NCI-H1105 treated with DMSO at 0.1 percent for 48 hours (cell line): ENCODE measurements around the gene RPTOR.
"Not testable (repeated sequence)": the region's sequence is repeated elsewhere in the genome, so short reads cannot be mapped to it uniquely, and the experiment has no call there.

ENCODE experiments used
- DNase-seq: peaks from one replicate; lab custom pipeline; 2025; lab: John Stamatoyannopoulos, UW

Gene RPTOR

GRCh38 chr17:80694992-80695912, 150.6 kb downstream of the RPTOR start:
- no peak for DNase-seq

GRCh38 chr17:80695979-80696378, 151.3 kb downstream of the RPTOR start:
- DNase-seq, result no peak

DNA sequence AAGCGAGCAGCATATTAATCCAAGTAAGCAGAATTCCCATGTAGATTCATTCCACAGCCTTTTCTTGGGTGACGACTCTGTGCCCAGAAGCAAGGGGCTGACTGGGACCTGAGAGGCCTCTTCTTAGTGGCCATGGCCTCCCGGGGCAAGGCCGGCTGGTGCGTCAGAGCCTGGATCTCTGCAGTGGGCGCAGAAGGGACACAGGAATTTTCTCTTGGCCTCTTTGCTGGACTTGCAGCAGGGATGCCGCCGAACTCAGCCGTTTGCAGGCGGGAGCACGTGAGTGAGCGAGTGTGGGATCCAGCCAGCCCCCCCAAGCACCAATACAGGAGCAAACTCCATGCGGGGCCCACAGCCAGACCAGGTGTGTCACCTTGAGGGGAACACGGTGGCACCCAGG, 151.8 kb downstream of the RPTOR start:
- DNase-seq, result no peak

- no peak for DNase-seq
Measured at GRCh38 chr17:80696964-80697363, 152.3 kb downstream of the RPTOR start.

DNA sequence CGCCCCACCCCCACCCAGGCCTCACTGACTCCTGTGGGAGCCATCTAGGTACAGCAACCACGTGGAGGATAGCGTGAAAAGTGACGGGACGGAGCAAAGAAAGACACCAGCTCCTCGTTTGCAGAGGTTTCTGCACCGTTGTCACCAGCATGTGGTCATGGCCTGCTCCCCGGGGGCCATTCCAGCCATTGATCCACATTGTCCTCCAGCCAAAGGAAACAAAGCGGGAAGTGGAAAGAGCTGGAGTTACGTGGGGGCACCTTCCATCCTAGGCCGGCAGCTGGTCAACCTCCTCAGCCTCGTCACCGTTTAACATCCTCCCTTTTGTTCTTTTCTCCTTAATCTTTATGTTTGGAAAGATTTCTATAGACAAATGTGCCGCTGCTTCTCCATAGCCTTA, 153.7 kb downstream of the RPTOR start:
- DNase-seq, result no peak

DNA sequence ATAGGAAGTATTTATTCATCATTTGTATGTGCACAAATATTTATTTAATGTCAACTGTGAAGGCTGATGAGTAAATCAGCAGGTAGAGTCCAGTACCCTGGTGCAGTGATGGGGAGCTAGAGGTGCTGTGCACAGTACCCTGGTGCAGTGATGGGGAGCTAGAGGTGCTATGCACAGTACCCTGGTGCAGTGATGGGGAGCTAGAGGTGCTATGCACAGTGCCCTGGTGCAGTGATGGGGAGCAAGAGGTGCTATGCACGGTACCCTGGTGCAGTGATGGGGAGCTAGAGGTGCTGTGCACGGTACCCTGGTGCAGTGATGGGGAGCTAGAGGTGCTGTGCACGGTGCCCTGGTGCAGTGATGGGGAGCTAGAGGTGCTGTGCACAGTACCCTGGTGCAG, 154.6 kb downstream of the RPTOR start:
- DNase-seq, result not testable (repeated sequence)

DNA sequence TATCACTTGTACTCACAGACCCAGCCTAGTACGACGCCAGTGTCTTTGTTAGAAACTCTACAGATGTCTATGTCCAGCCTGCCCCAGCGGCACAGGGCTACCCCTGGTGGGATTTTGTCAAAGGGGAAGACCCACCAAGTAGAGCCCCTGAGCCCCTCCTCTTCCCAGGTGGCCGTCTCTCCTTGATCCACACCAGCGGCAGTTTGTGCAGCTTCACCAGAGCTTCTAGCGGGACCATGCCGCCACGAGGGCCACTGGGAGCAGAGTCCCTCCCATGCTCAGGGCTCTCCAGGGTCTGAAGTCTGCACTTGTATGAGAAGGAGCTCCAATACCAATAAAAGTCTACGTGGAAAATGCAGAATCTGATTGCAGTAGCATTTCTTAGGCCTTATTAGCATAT, 157.1 kb downstream of the RPTOR start:
- no peak for DNase-seq

- DNase-seq, result no peak
Measured at GRCh38 chr17:80702315-80703141, 157.9 kb downstream of the RPTOR start.

GRCh38 chr17:80703142-80703478, 158.5 kb downstream of the RPTOR start:
- no peak for DNase-seq

DNA sequence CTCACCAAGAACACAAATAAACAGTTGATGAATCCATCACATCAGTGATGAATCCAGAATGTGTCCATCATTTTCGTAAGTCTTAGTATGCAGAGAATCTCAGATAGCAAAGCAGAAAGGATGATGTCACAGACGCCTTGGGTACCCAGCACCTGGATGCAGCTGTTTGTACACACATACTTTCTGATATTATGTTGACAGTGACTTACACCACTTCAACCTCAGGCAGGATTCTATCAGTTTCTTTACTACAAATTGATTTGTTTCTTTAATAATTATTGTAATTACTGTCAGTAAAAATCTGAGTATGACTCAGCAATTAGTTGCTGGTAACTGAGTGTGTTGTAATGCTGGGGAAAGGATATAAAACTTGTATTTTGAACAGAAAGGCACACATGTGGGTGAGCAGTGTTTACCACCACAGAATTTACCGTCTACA, 159.8 kb downstream of the RPTOR start:
- DNase-seq, result no peak

- DNase-seq, result no peak
Measured at GRCh38 chr17:80704894-80705293, 160.3 kb downstream of the RPTOR start.

- no peak for DNase-seq
Measured at GRCh38 chr17:80705988-80706387, 161.3 kb downstream of the RPTOR start.

GRCh38 chr17:80706463-80706867, 161.8 kb downstream of the RPTOR start:
- DNase-seq, result no peak

GRCh38 chr17:80708480-80708879, 163.8 kb downstream of the RPTOR start:
- DNase-seq, result no peak

DNA sequence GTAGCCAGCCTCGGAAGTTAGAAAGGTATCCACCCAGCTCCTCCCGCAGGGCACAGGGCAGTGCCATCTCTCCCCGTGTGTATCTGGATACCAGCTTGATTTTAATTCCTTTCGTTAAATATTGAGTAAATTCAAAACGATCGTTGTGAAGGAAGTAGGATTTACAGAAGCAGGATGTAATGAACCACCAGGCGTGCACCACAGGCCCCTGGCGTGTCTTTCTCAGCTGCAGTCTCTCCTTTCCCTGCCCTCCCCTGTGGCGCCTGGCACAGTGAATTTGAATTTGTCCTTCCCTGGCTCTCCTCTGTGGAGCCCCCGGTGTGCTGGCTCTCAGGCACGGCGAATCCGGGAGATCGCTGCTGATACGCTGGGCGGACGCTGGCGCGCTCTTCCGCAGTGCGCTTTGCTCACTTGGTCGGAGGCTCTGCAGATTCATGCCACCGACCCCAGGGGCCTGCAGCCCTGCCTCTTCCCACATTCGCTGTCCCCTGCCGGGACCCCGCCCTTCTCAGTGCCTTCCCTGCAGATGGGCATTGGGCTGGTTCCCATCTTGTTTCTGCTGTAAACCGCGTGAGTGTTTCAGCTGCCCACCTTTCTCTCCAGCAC, 164.6 kb downstream of the RPTOR start:
- no peak for DNase-seq

DNA sequence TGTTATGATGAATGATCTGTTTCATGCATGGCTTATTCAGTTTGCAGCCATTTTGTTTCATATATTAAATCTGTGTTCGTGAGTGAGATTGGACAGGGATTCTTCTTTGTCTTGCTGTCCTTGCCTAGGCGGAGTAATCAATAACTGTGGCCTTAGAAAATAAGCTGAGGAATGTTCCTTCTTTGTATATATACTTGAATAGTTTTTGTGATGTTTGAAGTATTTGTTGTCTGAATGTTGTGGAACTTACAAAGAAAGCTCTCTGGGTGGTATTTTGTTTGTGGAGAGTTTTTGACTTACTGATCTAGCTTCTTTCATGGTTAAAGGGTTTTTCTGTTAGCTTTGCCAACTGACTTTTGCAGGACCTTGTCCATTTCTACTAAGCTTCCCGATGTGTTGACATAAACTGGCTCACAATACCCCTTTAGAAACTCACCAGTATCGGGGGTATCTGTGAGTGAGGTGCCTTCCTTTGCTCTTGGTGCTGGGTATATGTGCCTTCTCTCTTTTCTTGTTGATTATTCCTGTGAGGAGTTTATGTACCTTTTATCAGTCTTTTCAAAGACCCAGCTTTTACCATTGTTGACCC, 166.2 kb downstream of the RPTOR start:
- DNase-seq, result no peak

DNA sequence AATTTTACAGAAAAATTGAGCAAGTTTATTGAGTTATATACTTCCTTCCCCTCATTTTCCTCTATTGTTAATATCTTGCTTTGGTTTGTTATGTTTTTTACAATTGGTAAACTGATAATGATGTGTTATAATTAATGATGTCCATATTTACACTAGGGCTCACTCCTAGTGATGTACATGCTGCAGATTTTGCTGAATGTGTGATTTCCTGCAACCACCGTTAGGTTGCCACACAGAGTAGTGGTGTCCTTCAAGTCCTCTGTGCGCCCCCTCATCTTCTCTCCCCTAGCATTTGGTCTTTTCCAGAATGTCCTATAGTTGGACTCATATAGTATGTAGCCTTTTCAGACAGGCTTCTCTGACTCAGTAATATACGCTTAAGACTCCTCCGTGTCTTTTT, 167.5 kb downstream of the RPTOR start:
- no peak for DNase-seq

GRCh38 chr17:80712606-80713005, 168.0 kb downstream of the RPTOR start:
- DNase-seq, result no peak

GRCh38 chr17:80716986-80717719, 172.5 kb downstream of the RPTOR start:
- no peak for DNase-seq

DNA sequence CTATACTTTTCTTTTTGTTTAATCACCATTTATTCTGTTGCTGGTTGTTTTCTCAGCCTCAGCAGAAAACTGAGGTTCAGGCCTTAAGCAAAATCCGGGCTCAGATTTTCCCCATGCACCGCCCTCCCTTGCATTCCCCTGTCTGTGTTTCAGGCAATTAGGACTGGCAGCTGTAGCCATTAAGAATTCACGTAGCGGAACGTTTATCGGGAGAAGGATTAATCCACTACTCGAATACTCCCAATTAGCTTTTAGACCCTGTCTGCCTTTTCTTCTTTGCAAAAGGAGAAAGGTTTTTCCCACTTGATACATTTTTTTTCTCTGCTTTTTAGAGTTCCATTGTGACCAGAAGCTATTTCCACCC, 173.1 kb downstream of the RPTOR start:
- peak; percentile 56 for DNase-seq

DNA sequence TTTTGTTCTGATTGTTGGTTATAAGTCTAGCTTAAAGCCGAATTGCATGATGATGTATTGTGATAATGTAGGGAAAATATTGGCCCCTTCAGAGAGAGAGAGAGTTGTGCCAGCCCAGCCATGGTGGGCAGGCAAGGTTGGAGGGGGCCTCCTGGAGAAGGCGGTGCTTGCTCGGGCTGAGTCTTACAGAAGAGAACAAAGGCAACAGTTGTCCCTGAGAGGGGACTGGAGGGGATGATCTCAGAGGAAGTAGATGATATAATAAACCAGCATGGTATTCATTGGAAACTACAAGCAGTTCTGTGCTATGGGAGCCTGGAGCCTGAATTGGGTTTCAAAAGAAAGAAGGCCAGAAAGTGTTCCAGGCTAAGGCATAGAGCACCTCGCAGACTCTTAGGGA, 173.8 kb downstream of the RPTOR start:
- DNase-seq, result no peak

- DNase-seq, result no peak
Measured at GRCh38 chr17:80719449-80719848, 174.8 kb downstream of the RPTOR start.
